Neural progenitor cell (in vitro differentiated cells): ENCODE measurements around the gene PGAM5.

Source experiments
- CTCF ChIP-seq: fragments of 200-600 bp; sonication (generic); IDR thresholded peaks from 2 replicates; pipeline ENCODE4 v1.5.1; 2017; ENCODE audit warnings: antibody characterized with exemption, mild to moderate bottlenecking
- EZH2 ChIP-seq: fragments of 200-600 bp; sonication (generic); IDR thresholded peaks from 2 replicates; pipeline ENCODE4 v1.6.1; 2017; ENCODE audit warnings: antibody characterized with exemption, mild to moderate bottlenecking, moderate library complexity

- TF ChIP-seq CTCF (no peak), EZH2 (no peak)
Observed at GRCh38 chr12:132754160-132754932, 43.7 kb downstream of the PGAM5 start.
